Bronchial epithelial cell (primary cell): ENCODE data around the gene TP53. TPM values are rescaled to one million over a fixed set of nuclear protein-coding genes. Genes with fewer than 3 reads are reported as not detected.

Source experiments
- DNase-seq: peaks from one replicate; pipeline ENCODE4 v3.0.0-alpha.2; 2010; ENCODE audit warnings: low read depth
- FAIRE-seq: peaks from 2 replicates; lab custom pipeline; 2011; peaks lifted over from hg19 to GRCh38; lab: Jason Lieb, UNC
- H3K27me3 ChIP-seq: 2 replicates; pipeline ENCODE4 v1.5.1; 2011; ENCODE audit warnings: low read length; ENCODE audit not compliant: control insufficient read depth, insufficient read depth
- H3K36me3 ChIP-seq: 2 replicates; pipeline ENCODE4 v1.5.1; 2011; ENCODE audit warnings: low read length; ENCODE audit not compliant: control insufficient read depth, insufficient read depth
- H3K4me3 ChIP-seq: 2 replicates; pipeline ENCODE4 v1.5.1; 2011; ENCODE audit warnings: mild to moderate bottlenecking, low read depth, low read length, control low read depth
- total RNA-seq: library from RNA; depleted of rRNA; stranded (reverse); fragments of >200 nt; gene quantifications from 2 replicates; pipeline ENCODE4 v1.2.1, GENCODE V29; 2014
- TF ChIP-seq, protein P1 (sequence below): IDR thresholded peaks from 2 replicates; pipeline ENCODE4 v1.5.1; 2011; ENCODE audit warnings: mild to moderate bottlenecking, moderate library complexity, low read length, control low read depth, inconsistent platforms; ENCODE audit not compliant: insufficient read depth, severe bottlenecking

TP53 gene
- total RNA-seq, 1 donor from 2014 or later, result 9.2 TPM

DNA sequence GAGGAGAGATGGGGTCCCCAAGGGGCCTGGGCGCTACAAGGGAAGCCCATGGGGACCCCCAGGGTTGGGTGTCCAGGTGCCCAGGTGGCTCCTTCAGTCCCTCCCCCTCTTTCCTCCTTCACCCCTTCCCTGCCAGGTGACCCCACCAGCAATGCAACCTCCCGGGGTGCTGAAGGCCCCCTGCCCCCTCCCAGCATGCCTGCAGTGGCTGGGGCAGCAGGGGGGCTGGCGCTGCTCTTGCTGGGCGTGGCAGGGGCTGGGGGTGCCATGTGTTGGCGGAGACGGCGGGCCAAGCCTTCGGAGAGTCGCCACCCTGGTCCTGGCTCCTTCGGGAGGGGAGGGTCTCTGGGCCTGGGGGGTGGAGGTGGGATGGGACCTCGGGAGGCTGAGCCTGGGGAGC lies 21.7 kb upstream of the TP53 start:
- TF ChIP-seq, protein P1, sequence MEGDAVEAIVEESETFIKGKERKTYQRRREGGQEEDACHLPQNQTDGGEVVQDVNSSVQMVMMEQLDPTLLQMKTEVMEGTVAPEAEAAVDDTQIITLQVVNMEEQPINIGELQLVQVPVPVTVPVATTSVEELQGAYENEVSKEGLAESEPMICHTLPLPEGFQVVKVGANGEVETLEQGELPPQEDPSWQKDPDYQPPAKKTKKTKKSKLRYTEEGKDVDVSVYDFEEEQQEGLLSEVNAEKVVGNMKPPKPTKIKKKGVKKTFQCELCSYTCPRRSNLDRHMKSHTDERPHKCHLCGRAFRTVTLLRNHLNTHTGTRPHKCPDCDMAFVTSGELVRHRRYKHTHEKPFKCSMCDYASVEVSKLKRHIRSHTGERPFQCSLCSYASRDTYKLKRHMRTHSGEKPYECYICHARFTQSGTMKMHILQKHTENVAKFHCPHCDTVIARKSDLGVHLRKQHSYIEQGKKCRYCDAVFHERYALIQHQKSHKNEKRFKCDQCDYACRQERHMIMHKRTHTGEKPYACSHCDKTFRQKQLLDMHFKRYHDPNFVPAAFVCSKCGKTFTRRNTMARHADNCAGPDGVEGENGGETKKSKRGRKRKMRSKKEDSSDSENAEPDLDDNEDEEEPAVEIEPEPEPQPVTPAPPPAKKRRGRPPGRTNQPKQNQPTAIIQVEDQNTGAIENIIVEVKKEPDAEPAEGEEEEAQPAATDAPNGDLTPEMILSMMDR, result no peak
- H3K36me3 ChIP-seq, result no peaks in the 10 kb centered on the region
- FAIRE-seq (no peak), DNase-seq (no peak)
- no peak overlapping the region for H3K4me3 ChIP-seq
- H3K27me3 ChIP-seq, result peaks cover 16% of the 10 kb centered on the region

DNA sequence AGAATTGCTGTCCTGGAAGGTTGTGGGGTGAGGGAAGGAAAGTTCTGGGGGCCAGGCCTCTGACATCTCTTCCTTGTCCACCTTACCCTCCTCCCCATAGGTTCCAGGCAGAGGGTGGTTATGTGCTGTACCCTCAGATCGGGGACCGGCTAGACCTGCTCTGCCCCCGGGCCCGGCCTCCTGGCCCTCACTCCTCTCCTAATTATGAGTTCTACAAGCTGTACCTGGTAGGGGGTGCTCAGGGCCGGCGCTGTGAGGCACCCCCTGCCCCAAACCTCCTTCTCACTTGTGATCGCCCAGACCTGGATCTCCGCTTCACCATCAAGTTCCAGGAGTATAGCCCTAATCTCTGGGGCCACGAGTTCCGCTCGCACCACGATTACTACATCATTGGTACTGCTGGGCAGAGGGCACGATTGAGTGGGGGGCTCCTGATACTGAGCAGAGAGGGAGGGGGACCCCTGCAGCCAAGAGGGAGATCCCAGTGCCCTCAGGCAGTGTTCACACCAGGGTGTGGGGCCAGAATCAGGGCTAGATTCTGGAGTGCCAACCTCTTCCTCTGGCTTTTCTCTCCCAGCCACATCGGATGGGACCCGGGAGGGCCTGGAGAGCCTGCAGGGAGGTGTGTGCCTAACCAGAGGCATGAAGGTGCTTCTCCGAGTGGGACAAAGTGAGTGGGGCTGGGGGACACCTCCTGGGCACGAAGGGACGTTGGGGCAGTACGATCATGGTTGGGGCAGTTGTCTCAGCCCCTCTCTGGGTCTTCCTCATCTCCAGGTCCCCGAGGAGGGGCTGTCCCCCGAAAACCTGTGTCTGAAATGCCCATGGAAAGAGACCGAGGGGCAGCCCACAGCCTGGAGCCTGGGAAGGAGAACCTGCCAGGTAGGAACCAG lies 20.8 kb upstream of the TP53 start:
- FAIRE-seq (no peak), DNase-seq (no peak)
- no peak overlapping the region for H3K4me3 ChIP-seq
- no peaks in the 10 kb centered on the region for H3K36me3 ChIP-seq
- peaks cover 16% of the 10 kb centered on the region for H3K27me3 ChIP-seq
- TF ChIP-seq, protein P1, result no peak

DNA sequence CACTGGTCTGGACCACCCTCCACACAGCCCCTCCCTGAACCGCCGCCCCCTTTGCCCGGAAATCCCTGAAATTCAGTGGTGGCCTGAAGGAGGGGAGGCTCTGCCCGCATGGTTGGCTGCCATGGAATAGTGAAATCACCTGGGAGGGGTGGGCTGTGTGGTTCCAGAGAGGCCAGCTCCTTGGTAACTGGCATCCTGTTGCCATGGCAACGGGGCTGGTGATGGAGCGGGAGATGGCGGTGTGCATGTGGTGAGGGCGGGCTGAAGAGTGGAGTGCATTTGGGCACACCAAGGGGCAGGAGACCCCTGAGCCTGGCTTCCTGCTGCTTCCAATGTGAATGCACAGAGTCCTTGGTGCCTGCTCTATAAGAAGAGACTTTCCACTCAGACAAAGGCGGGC lies 20.2 kb upstream of the TP53 start:
- H3K27me3 ChIP-seq, result peaks cover 16% of the 10 kb centered on the region
- H3K4me3 ChIP-seq, result no peak overlapping the region
- peaks cover 2% of the 10 kb centered on the region for H3K36me3 ChIP-seq
- DNase-seq (no peak), FAIRE-seq (no peak)
- TF ChIP-seq, protein P1, result no peak

DNA sequence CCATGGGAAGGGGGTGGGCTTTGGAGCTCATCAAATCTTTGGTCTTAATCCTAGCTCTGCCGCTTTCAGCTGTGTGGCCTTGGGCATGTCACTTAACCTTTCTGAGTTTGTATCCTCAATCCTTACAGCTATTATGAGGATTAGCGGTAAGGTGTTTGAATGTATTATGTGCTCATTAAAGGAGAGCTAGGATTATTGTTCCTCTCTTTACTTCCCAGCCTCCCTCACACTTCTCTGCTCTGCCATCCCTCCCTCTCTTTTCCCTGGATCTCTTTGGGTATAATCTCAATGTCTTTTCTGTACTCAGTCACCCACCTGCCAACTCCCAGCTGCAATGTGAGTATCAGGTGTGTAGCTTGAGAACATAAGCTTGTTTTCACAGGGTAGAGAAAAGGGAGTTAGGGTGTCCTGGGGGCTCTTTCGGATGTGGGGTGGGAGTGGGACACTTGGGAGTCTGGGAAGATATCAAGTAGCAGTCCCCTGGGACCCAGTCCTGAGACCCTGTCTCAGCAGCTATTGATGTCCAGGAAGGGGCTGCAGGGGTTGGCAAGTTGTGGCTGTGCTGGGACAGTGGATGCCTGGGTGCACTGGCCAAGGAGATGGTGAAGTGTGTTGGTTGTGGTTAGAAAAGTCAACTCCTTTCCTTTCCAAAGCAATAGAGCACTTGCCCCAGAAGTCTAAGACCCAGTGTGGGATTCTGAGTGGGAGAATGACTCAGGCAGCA lies 19.5 kb upstream of the TP53 start:
- H3K36me3 ChIP-seq, result peaks cover 3% of the 10 kb centered on the region
- DNase-seq, result no peak
- no peak overlapping the region for H3K4me3 ChIP-seq
- no peak for FAIRE-seq
- TF ChIP-seq, protein P1, result no peak
- H3K27me3 ChIP-seq, result peaks cover 16% of the 10 kb centered on the region

DNA sequence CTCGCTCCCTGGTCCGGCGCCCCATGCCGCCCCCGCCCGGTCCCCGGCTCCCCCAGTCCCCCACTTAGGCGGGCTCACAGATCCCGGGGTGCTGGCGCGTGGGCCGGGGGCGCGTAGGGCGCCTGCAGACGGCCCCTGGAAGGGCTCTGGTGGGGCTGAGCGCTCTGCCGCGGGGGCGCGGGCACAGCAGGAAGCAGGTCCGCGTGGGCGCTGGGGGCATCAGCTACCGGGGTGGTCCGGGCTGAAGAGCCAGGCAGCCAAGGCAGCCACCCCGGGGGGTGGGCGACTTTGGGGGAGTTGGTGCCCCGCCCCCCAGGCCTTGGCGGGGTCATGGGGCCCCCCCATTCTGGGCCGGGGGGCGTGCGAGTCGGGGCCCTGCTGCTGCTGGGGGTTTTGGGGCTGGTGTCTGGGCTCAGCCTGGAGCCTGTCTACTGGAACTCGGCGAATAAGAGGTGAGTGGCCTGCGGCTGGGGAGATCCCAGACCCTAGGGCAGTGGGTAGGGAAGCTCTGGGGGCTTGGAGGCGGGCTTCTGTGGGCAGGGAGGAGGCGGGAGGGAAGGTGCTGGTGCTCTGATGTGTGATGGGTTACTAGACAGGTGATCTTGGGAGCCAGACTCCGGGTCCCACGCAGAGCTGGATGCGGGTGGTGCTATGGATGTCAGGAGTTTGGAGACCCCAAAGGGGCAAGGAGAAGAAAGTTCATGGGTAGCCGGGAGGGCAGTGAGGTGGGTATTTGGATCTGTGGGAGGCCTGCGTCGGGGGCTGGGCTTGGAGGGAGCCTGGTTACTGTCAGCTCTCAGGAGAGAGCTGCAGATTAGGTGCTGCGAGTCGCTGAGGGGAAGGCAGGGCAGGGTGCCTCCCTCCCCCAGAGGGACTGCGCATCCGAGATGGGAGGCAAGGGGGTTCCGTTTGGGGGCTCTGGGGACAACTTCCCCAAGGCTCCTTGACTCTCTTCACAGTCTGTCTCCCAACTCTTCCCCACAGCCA lies 18.3 kb upstream of the TP53 start:
- no peak for DNase-seq
- no peak for FAIRE-seq
- TF ChIP-seq, protein P1, result no peak
- Histone ChIP-seq H3K36me3 (peaks cover 7% of the 10 kb centered on the region), H3K4me3 (peak overlapping the region; percentile 26), H3K27me3 (peaks cover 16% of the 10 kb centered on the region)
